H1 (cell line): ENCODE results near the gene SLC52A3.

Experiments
- BRCA1 ChIP-seq: IDR thresholded peaks from 2 replicates; pipeline ENCODE4 v1.6.1; 2012; ENCODE audit warnings: low read depth, low read length, improper control_type of control experiment
- CEBPB ChIP-seq: IDR thresholded peaks from 2 replicates; pipeline ENCODE4 v1.6.1; 2012; ENCODE audit warnings: low read depth, low read length
- JUND ChIP-seq: IDR thresholded peaks from 2 replicates; pipeline ENCODE4 v1.6.1; 2011; ENCODE audit warnings: mild to moderate bottlenecking, improper control_type of control experiment, low read length
- POLR2AphosphoS5 ChIP-seq: IDR thresholded peaks from 2 replicates; pipeline ENCODE4 v1.6.1; 2011; ENCODE audit warnings: low read depth, low read length
- POU5F1 ChIP-seq: IDR thresholded peaks from 2 replicates; pipeline ENCODE4 v1.6.1; 2011; ENCODE audit warnings: low read depth, mild to moderate bottlenecking, low read length, moderate library complexity
- RBBP5 ChIP-seq: IDR thresholded peaks from 2 replicates; pipeline ENCODE4 v1.7.1; 2012; ENCODE audit warnings: low read depth, mild to moderate bottlenecking, inconsistent platforms, low read length, moderate library complexity, borderline replicate concordance
- SP2 ChIP-seq: IDR thresholded peaks from 2 replicates; pipeline ENCODE4 v1.6.1; 2012; ENCODE audit warnings: mild to moderate bottlenecking, low read length, inconsistent platforms
- YY1 ChIP-seq: IDR thresholded peaks from 2 replicates; pipeline ENCODE4 v1.6.1; 2011; ENCODE audit warnings: low read depth, mild to moderate bottlenecking, low read length
- ZNF274 ChIP-seq: IDR thresholded peaks from 2 replicates; pipeline ENCODE4 v1.7.0; 2012; ENCODE audit warnings: low read length, borderline replicate concordance; ENCODE audit errors: extremely low read depth
- TF ChIP-seq, protein P1 (sequence below), 3 experiments: IDR thresholded peaks; 1 replicate in 2 of 3; 2 replicates in 1 of 3; pipeline versions ENCODE4 v1.5.1 to v1.6.1; 2011; ENCODE audit warnings: low read length in 3 of 3, mild to moderate bottlenecking in 3 of 3, inconsistent platforms in 2 of 3, low read depth in 1 of 3, moderate library complexity in 1 of 3; ENCODE audit not compliant: insufficient read depth in 1 of 3; ENCODE audit errors: control extremely low read depth in 1 of 3
- TF ChIP-seq, protein P2 (sequence below): IDR thresholded peaks from 2 replicates; pipeline ENCODE4 v1.6.1; 2011; ENCODE audit warnings: low read length, improper control_type of control experiment

DNA sequence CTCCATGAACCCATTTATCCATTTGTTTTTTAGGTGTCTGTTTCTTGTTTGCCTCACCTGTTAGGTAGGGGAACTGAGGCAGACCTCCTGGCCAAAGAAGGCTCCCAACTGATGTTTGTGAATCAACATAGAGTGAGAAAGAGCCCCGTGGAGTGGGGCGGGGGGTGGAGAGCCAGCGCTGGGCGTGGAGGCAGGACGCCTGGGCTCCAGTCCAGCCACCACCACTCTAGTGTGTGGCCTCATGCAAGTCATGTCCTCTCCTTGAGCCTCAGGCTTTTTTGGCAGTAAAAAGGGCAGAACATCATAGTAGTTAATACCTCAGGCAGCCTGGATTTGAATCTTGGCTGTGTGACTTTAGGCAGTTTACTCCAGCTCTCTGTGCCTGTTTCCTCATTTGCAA lies 50.5 kb downstream of the SLC52A3 start:
- TF ChIP-seq, protein P1, sequence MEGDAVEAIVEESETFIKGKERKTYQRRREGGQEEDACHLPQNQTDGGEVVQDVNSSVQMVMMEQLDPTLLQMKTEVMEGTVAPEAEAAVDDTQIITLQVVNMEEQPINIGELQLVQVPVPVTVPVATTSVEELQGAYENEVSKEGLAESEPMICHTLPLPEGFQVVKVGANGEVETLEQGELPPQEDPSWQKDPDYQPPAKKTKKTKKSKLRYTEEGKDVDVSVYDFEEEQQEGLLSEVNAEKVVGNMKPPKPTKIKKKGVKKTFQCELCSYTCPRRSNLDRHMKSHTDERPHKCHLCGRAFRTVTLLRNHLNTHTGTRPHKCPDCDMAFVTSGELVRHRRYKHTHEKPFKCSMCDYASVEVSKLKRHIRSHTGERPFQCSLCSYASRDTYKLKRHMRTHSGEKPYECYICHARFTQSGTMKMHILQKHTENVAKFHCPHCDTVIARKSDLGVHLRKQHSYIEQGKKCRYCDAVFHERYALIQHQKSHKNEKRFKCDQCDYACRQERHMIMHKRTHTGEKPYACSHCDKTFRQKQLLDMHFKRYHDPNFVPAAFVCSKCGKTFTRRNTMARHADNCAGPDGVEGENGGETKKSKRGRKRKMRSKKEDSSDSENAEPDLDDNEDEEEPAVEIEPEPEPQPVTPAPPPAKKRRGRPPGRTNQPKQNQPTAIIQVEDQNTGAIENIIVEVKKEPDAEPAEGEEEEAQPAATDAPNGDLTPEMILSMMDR (IDR thresholded peaks at IDR 0.05; ENCODE audit: control extremely low read depth in 1 of 3, insufficient read depth in 1 of 3, low read depth in 1 of 3, low read length in 3 of 3), result no peak
- TF ChIP-seq POU5F1, result no peak
- no peak for TF ChIP-seq SP2
- no peak for TF ChIP-seq CEBPB
- no peak for TF ChIP-seq YY1
- no peak for TF ChIP-seq ZNF274
- TF ChIP-seq BRCA1, result no peak
- no peak for TF ChIP-seq RBBP5
- TF ChIP-seq POLR2AphosphoS5, result no peak
- no peak for TF ChIP-seq JUND
- TF ChIP-seq, protein P2, sequence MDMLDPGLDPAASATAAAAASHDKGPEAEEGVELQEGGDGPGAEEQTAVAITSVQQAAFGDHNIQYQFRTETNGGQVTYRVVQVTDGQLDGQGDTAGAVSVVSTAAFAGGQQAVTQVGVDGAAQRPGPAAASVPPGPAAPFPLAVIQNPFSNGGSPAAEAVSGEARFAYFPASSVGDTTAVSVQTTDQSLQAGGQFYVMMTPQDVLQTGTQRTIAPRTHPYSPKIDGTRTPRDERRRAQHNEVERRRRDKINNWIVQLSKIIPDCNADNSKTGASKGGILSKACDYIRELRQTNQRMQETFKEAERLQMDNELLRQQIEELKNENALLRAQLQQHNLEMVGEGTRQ, result no peak
